ENCODE results near the gene DPYD.

DPYD gene

GRCh38 chr1:97599447-97599846, 321.4 kb downstream of the DPYD start:
- DNase-seq, result no peak

GRCh38 chr1:97593192-97593591, 327.6 kb downstream of the DPYD start:
- no peak for DNase-seq

- no peak for DNase-seq
Observed at GRCh38 chr1:97588772-97589171, 332.1 kb downstream of the DPYD start.

GRCh38 chr1:97581614-97582051, 339.2 kb downstream of the DPYD start:
- no peak for DNase-seq

- no peak for DNase-seq
Observed at GRCh38 chr1:97577613-97578012, 343.2 kb downstream of the DPYD start.

GRCh38 chr1:97573553-97573952, 347.3 kb downstream of the DPYD start:
- no peak for DNase-seq

GRCh38 chr1:97572561-97572960, 348.3 kb downstream of the DPYD start:
- no peak for DNase-seq

GRCh38 chr1:97571760-97572159, 349.1 kb downstream of the DPYD start:
- DNase-seq, result no peak

- DNase-seq, result no peak
Observed at GRCh38 chr1:97570691-97571090, 350.1 kb downstream of the DPYD start.

GRCh38 chr1:97567000-97567749, 353.7 kb downstream of the DPYD start:
- DNase-seq, result no peak

GRCh38 chr1:97565886-97566285, 354.9 kb downstream of the DPYD start:
- no peak for DNase-seq

GRCh38 chr1:97563926-97564325, 356.9 kb downstream of the DPYD start:
- no peak for DNase-seq

- no peak for DNase-seq
Observed at GRCh38 chr1:97562081-97562480, 358.8 kb downstream of the DPYD start.

- DNase-seq, result no peak
Observed at GRCh38 chr1:97560714-97561113, 360.1 kb downstream of the DPYD start.

- peak; percentile 18 for DNase-seq
Observed at GRCh38 chr1:97553971-97554370, 366.9 kb downstream of the DPYD start.

- no peak for DNase-seq
Observed at GRCh38 chr1:97551113-97551512, 369.7 kb downstream of the DPYD start.

- no peak for DNase-seq
Observed at GRCh38 chr1:97545446-97545845, 375.4 kb downstream of the DPYD start.

- no peak for DNase-seq
Observed at GRCh38 chr1:97540346-97540888, 380.4 kb downstream of the DPYD start.

GRCh38 chr1:97538113-97538512, 382.7 kb downstream of the DPYD start:
- DNase-seq, result no peak

GRCh38 chr1:97533358-97533757, 387.5 kb downstream of the DPYD start:
- no peak for DNase-seq

GRCh38 chr1:97529600-97529999, 391.2 kb downstream of the DPYD start:
- DNase-seq, result no peak

- no peak for DNase-seq
Observed at GRCh38 chr1:97524211-97524610, 396.6 kb downstream of the DPYD start.

- DNase-seq, result no peak
Observed at GRCh38 chr1:97516588-97516987, 404.2 kb downstream of the DPYD start.

GRCh38 chr1:97508653-97509218, 412.1 kb downstream of the DPYD start:
- DNase-seq, result no peak

- DNase-seq, result no peak
Observed at GRCh38 chr1:97507863-97508262, 413.0 kb downstream of the DPYD start.
